22Rv1 (cell line): ENCODE results near the gene MTRF1.

Source experiments
- CTCF ChIP-seq: fragments of 450-650 bp; IDR thresholded peaks from 2 replicates; pipeline ENCODE4 v1.5.1; 2017; ENCODE audit warnings: mild to moderate bottlenecking
- ZFX ChIP-seq: fragments of 450-650 bp; IDR thresholded peaks from 2 replicates; pipeline ENCODE4 v1.6.1; 2017; ENCODE audit warnings: antibody characterized with exemption, borderline replicate concordance

DNA sequence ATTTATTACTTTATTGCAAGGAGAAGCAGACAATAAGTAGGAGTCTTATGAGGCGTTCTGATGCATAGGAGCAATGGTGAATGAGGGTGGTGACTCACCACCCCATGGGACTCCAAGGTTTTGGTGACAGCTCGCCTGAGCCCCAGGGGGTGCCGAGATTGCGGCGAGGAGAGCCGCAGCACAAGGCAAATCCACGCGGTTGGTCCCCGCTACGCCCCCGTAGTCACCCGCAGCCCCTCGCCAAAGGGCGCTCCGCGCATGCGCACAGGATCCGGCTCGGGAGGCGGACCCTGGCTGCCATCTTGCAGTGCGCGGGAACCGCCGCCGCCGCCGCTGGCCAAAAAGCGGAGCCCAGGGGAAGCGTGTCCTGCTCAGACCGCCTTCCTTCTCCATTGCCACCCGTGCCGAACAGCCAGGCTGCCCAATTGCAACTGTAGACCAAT, 47.6 kb upstream of the MTRF1 start, which contains the start of gene NAA16:
- TF ChIP-seq CTCF (no peak), ZFX (no peak)
